ENCODE results near the gene LHX2. TPM values are rescaled to one million over a fixed set of nuclear protein-coding genes. Genes with fewer than 3 reads are reported as not detected.
"Not testable (repeated sequence)": the region's sequence is repeated elsewhere in the genome, so short reads cannot be mapped to it uniquely, and the experiment has no call there.

The LHX2 gene
- polyA plus RNA-seq, 1 of the 3 experiments (the other 2 are of a cell fraction) = not detected

- Histone ChIP-seq H3K4me1 (ENCODE audit: control insufficient read depth in 1 of 2, insufficient read depth in 2 of 2, low read depth in 1 of 2, low read length in 1 of 2) (no peaks in the 10 kb centered on the region), H3K27ac (ENCODE audit: low read depth in 2 of 2, low read length in 1 of 2) (no peak overlapping the region), H4K20me1 (ENCODE audit: insufficient read depth) (no peaks in the 10 kb centered on the region), H3K4me3 (ENCODE audit: low read depth in 2 of 2, low read length in 1 of 2) (no peak overlapping the region), H3K9me2 (no peaks in the 10 kb centered on the region), H3K79me2 (ENCODE audit: insufficient read depth) (no peaks in the 10 kb centered on the region), H3K27me3 (ENCODE audit: insufficient read depth) (peaks cover 20% of the 10 kb centered on the region), H3K9ac (no peak overlapping the region), H2AFZ (ENCODE audit: low read depth) (no peak overlapping the region), H3K9me3 (no peaks in the 10 kb centered on the region), H3F3A (replicated peaks; ENCODE audit: insufficient read depth) (peaks cover 4% of the 10 kb centered on the region), H3K36me3 (replicated peaks in 1 of 2; ENCODE audit: control insufficient read depth in 1 of 2, insufficient read depth in 2 of 2, low read length in 1 of 2) (no peaks in the 10 kb centered on the region), H3K4me2 (no peak overlapping the region)
- TF ChIP-seq JUND (IDR thresholded peaks at IDR 0.05) (no peak), PBX3 (IDR thresholded peaks at IDR 0.05) (no peak), RXRA (IDR thresholded peaks at IDR 0.05; ENCODE audit: borderline replicate concordance, low read depth) (no peak), REST (IDR thresholded peaks at IDR 0.05; ENCODE audit: low read depth, low read length) (no peak)
- POLR2A ChIA-PET = no interaction called here
- 12% methylated on average over 2 of the region's 3 CpGs for WGBS (ENCODE audit: low lambda C conversion rate)
- CTCF ChIA-PET = no interaction called here
- DNase-seq = no peak
Measured at GRCh38 chr9:123975871-123976270, 35.7 kb upstream of the LHX2 start.

GRCh38 chr9:123976579-123976978 is 35.0 kb upstream of the LHX2 start:
- H3K9me3 ChIP-seq; H3F3A ChIP-seq (replicated peaks; ENCODE audit: insufficient read depth); POLR2A ChIA-PET; H3K27ac ChIP-seq (ENCODE audit: low read depth in 2 of 2, low read length in 1 of 2); H3K4me2 ChIP-seq; H4K20me1 ChIP-seq (ENCODE audit: insufficient read depth); H3K79me2 ChIP-seq (ENCODE audit: insufficient read depth); CTCF ChIA-PET; H2AFZ ChIP-seq (ENCODE audit: low read depth); H3K36me3 ChIP-seq (replicated peaks in 1 of 2; ENCODE audit: control insufficient read depth in 1 of 2, insufficient read depth in 2 of 2, low read length in 1 of 2); H3K9ac ChIP-seq; H3K4me3 ChIP-seq (ENCODE audit: low read depth in 2 of 2, low read length in 1 of 2); DNase-seq; H3K4me1 ChIP-seq (ENCODE audit: control insufficient read depth in 1 of 2, insufficient read depth in 2 of 2, low read depth in 1 of 2, low read length in 1 of 2); H3K9me2 ChIP-seq: not testable (repeated sequence)
- H3K27me3 ChIP-seq (ENCODE audit: insufficient read depth) = peaks cover 23% of the 10 kb centered on the region
- 60% methylated on average over 3 of the region's 9 CpGs for WGBS (ENCODE audit: low lambda C conversion rate)

GRCh38 chr9:123978981-123979380 is 32.6 kb upstream of the LHX2 start:
- Histone ChIP-seq H3K9ac (no peak overlapping the region), H4K20me1 (ENCODE audit: insufficient read depth) (no peaks in the 10 kb centered on the region), H3F3A (replicated peaks; ENCODE audit: insufficient read depth) (no peaks in the 10 kb centered on the region), H3K79me2 (ENCODE audit: insufficient read depth) (no peaks in the 10 kb centered on the region), H3K9me3 (no peaks in the 10 kb centered on the region), H2AFZ (ENCODE audit: low read depth) (no peak overlapping the region), H3K4me1 (ENCODE audit: control insufficient read depth in 1 of 2, insufficient read depth in 2 of 2, low read depth in 1 of 2, low read length in 1 of 2) (no peaks in the 10 kb centered on the region), H3K4me2 (no peak overlapping the region), H3K4me3 (ENCODE audit: low read depth in 2 of 2, low read length in 1 of 2) (no peak overlapping the region), H3K27ac (ENCODE audit: low read depth in 2 of 2, low read length in 1 of 2) (no peak overlapping the region), H3K36me3 (replicated peaks in 1 of 2; ENCODE audit: control insufficient read depth in 1 of 2, insufficient read depth in 2 of 2, low read length in 1 of 2) (no peaks in the 10 kb centered on the region), H3K9me2 (no peaks in the 10 kb centered on the region), H3K27me3 (ENCODE audit: insufficient read depth) (peaks cover 33% of the 10 kb centered on the region)
- CTCF ChIA-PET = no interaction called here
- POLR2A ChIA-PET = no interaction called here
- no peak for TF ChIP-seq EZH2phosphoT487 (IDR thresholded peaks at IDR 0.05; ENCODE audit: borderline replicate concordance, low read depth)
- no peak for DNase-seq
- 44% methylated on average over 5 of the region's 5 CpGs for WGBS (ENCODE audit: low lambda C conversion rate)
